ENCODE data around the gene OR8J1. TPM values are rescaled to one million over a fixed set of nuclear protein-coding genes. Genes with fewer than 3 reads are reported as not detected.

OR8J1 gene
- total and polyA plus RNA-seq, 2 of the 8 experiments (the other 6 are each of a cell fraction or from before 2014, with no cell fraction given): not detected

DNA sequence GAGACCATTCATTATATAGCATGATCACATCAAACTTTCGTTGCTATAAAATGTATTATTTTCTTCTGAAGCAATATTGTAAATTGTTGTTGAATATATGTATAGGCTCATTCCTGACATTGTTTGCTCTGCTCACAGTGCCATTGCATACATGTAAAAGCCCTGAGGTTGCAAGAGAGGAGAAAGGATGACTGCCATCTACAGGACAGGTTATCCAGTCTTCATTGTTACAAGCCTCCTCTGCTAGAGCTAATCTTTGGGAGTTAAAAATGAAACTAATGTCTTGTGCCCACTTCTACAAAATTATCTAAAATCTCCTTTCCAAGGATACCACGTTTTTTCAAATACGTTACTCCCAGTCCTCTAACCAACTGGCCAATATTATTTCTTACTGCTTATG lies 42.0 kb downstream of the OR8J1 start:
- H4K5ac ChIP-seq (ENCODE audit: insufficient read length, low read depth, low read length): no peak overlapping the region
- no peak overlapping the region for H2BK12ac ChIP-seq (ENCODE audit: low read depth, low read length)
- H3K56ac ChIP-seq (replicated peaks; ENCODE audit: insufficient read length, low read depth, low read length): no peak overlapping the region
- no peak overlapping the region for H3K23ac ChIP-seq (ENCODE audit: insufficient read length)
- H2BK20ac ChIP-seq (ENCODE audit: low read length): no peak overlapping the region
- no peak overlapping the region for H2AK5ac ChIP-seq (ENCODE audit: low read depth, low read length)
- no peaks in the 10 kb centered on the region for H3K27me3 ChIP-seq (replicated peaks in 1 of 4; ENCODE audit: control insufficient read depth in 3 of 4, extremely low read depth in 1 of 4, insufficient read depth in 3 of 4, low read length in 3 of 4)
- H3K4me3 ChIP-seq (ENCODE audit: extremely low read depth in 1 of 4, insufficient read depth in 2 of 4, low read depth in 3 of 4, low read length in 4 of 4): no peak overlapping the region
- no peak overlapping the region for H3K27ac ChIP-seq (ENCODE audit: low read depth, low read length)
- H3K9me3 ChIP-seq (ENCODE audit: insufficient read depth in 2 of 2, low read depth in 1 of 2, low read length in 1 of 2): no peaks in the 10 kb centered on the region
- H4K91ac ChIP-seq (replicated peaks; ENCODE audit: insufficient read length, low read length): no peak overlapping the region
- no peak overlapping the region for H3K18ac ChIP-seq (ENCODE audit: extremely low read depth, low read length)
- H2AFZ ChIP-seq (ENCODE audit: low read length): no peak overlapping the region
- H2BK120ac ChIP-seq (replicated peaks; ENCODE audit: low read depth, low read length): no peak overlapping the region
- no peak overlapping the region for H2BK15ac ChIP-seq (ENCODE audit: low read length)
- H3K79me2 ChIP-seq (ENCODE audit: control insufficient read depth in 1 of 2, insufficient read depth in 2 of 2, low read length in 2 of 2): no peaks in the 10 kb centered on the region
- no peak overlapping the region for H2BK5ac ChIP-seq (ENCODE audit: low read depth, low read length)
- no peak overlapping the region for H3K9ac ChIP-seq (replicated peaks in 1 of 4; ENCODE audit: extremely low read depth in 1 of 4, low read depth in 3 of 4, low read length in 3 of 4)
- no peak overlapping the region for H4K8ac ChIP-seq (ENCODE audit: extremely low read depth, insufficient read depth, low read length)
- no peaks in the 10 kb centered on the region for H3K79me1 ChIP-seq (ENCODE audit: low read depth, low read length)
- H3K4ac ChIP-seq (replicated peaks; ENCODE audit: insufficient read length, low read depth, low read length): no peak overlapping the region
- H3K14ac ChIP-seq (ENCODE audit: insufficient read length): no peak overlapping the region
- H3K23me2 ChIP-seq (ENCODE audit: low read depth, low read length): no peaks in the 10 kb centered on the region
- FAIRE-seq: peak; percentile 52
- H4K20me1 ChIP-seq (replicated peaks in 1 of 2; ENCODE audit: control insufficient read depth in 1 of 2, insufficient read depth in 2 of 2, low read length in 2 of 2): no peaks in the 10 kb centered on the region
- TF ChIP-seq, protein P1, sequence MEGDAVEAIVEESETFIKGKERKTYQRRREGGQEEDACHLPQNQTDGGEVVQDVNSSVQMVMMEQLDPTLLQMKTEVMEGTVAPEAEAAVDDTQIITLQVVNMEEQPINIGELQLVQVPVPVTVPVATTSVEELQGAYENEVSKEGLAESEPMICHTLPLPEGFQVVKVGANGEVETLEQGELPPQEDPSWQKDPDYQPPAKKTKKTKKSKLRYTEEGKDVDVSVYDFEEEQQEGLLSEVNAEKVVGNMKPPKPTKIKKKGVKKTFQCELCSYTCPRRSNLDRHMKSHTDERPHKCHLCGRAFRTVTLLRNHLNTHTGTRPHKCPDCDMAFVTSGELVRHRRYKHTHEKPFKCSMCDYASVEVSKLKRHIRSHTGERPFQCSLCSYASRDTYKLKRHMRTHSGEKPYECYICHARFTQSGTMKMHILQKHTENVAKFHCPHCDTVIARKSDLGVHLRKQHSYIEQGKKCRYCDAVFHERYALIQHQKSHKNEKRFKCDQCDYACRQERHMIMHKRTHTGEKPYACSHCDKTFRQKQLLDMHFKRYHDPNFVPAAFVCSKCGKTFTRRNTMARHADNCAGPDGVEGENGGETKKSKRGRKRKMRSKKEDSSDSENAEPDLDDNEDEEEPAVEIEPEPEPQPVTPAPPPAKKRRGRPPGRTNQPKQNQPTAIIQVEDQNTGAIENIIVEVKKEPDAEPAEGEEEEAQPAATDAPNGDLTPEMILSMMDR (IDR thresholded peaks at IDR 0.05; ENCODE audit: control extremely low read depth in 1 of 3, insufficient read depth in 1 of 3, low read depth in 1 of 3, low read length in 3 of 3): peak in 2 of 3 experiments; percentile 34 to 55; a peak in 3 of 4 replicates
- no peak for TF ChIP-seq POLR2AphosphoS5 (IDR thresholded peaks at IDR 0.05; ENCODE audit: low read depth, low read length)
- peak; percentile 53 to 56 for TF ChIP-seq RAD21 (IDR thresholded peaks at IDR 0.05 in 1 of 2, conservative IDR thresholded peaks at IDR 0.05 in 1 of 2; ENCODE audit: low read depth in 2 of 2, low read length in 2 of 2)
- no peaks in the 10 kb centered on the region for H3K36me3 ChIP-seq (ENCODE audit: control insufficient read depth in 2 of 4, insufficient read depth in 4 of 4, low read length in 3 of 4)
- ChIA-PET CTCF (ENCODE audit: partially characterized antibody) (interaction anchor here (0.6 to 2.0 kb wide), 7 partner anchors 11 to 384 kb away, joined by 3 to 6 read pairs (median 3); a partner anchor contains a TSS), POLR2A (ENCODE audit: partially characterized antibody) (no interaction called here)
- no peak overlapping the region for H3K4me2 ChIP-seq (ENCODE audit: insufficient read depth in 1 of 2, low read depth in 2 of 2, low read length in 2 of 2)
- DNase-seq (ENCODE audit: low read depth in 1 of 2, low spot score in 2 of 2): no peak
- 46% methylated on average over 3 of the region's 3 CpGs; no CpG with 5 or more reads in 1 of the 2 experiments for WGBS, 2 experiments (ENCODE audit: extremely low coverage in 1 of 2, insufficient coverage in 1 of 2, insufficient read length in 1 of 2, insufficient replicate concordance in 2 of 2, low coverage in 1 of 2, low lambda C conversion rate in 2 of 2, missing lambda C conversion rate in 1 of 2)
- no peaks in the 10 kb centered on the region for H3K4me1 ChIP-seq (replicated peaks in 1 of 4; ENCODE audit: control insufficient read depth in 3 of 4, insufficient read depth in 4 of 4, low read length in 3 of 4)

Data from H1 (cell line).